LNCaP clone FGC (cell line): ENCODE measurements around the gene FAM9C.
"Not testable (repeated sequence)": the region's sequence is repeated elsewhere in the genome, so short reads cannot be mapped to it uniquely, and the experiment has no call there.

ENCODE experiments used
- DNase-seq: peaks from one replicate; pipeline ENCODE4 v3.0.0-alpha.2; 2011; ENCODE audit warnings: low read depth
- H3K4me3 ChIP-seq: 2 replicates; pipeline ENCODE4 v1.5.1; 2011; ENCODE audit warnings: mild to moderate bottlenecking, low read depth, low read length, control low read depth
- CTCF ChIP-seq: IDR thresholded peaks from 2 replicates; pipeline ENCODE4 v1.5.1; 2012; ENCODE audit warnings: mild to moderate bottlenecking; ENCODE audit not compliant: control insufficient read depth, insufficient read depth; ENCODE audit errors: extremely low read depth

FAM9C gene

DNA sequence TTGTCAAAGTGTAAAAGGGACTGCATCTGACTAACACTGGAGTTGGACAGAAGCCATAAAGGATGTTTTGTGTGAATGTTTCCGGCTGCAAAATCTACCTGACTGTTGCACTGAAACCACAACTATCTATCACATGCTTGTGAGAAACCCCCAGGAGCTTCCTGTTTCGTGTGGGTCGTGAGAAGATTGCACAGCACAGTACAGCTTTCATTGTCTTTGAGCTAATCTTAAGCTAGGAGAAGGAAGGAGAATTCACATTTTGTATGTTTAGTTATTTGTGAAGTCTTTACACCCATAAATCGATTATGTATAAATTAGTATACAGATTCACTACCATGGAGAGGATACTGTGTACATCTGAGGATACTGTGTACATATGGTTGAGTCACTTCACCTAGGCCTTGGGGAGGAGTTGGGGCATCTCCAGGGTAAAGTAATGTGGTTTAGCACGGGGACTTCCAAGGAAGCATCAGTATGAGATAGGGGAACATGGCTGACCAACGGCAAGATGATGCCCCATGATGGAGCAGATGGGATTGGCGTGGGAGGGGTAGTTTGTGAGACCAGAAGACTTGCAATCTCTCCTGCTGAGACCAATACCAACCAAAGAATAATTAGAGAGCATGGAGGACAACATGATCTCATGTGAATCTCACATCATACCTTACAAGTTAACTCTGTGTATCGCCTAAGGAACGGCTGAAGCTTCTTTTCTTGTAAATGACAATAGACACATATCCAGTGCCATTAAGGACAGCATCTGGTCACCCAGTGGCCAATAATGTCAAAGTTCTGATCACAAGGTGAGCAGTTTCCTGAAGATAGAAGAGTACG lies 43.1 kb upstream of the FAM9C start:
- TF ChIP-seq CTCF = no peak
- H3K4me3 ChIP-seq = no peak overlapping the region
- no peak for DNase-seq

GRCh38 chrX:13086793-13087321 lies 42.4 kb upstream of the FAM9C start:
- not testable (repeated sequence) for DNase-seq, H3K4me3 ChIP-seq

GRCh38 chrX:13086076-13086475 lies 41.7 kb upstream of the FAM9C start:
- no peak for DNase-seq
- H3K4me3 ChIP-seq = no peak overlapping the region
- TF ChIP-seq CTCF = no peak

- no peak for TF ChIP-seq CTCF
- DNase-seq = no peak
- no peak overlapping the region for H3K4me3 ChIP-seq
Observed at GRCh38 chrX:13085526-13085925, 41.1 kb upstream of the FAM9C start.

- DNase-seq = no peak
- H3K4me3 ChIP-seq = no peak overlapping the region
- no peak for TF ChIP-seq CTCF
Observed at GRCh38 chrX:13084611-13085010, 40.2 kb upstream of the FAM9C start.

GRCh38 chrX:13083755-13084326 lies 39.4 kb upstream of the FAM9C start:
- DNase-seq, H3K4me3 ChIP-seq: not testable (repeated sequence)

DNA sequence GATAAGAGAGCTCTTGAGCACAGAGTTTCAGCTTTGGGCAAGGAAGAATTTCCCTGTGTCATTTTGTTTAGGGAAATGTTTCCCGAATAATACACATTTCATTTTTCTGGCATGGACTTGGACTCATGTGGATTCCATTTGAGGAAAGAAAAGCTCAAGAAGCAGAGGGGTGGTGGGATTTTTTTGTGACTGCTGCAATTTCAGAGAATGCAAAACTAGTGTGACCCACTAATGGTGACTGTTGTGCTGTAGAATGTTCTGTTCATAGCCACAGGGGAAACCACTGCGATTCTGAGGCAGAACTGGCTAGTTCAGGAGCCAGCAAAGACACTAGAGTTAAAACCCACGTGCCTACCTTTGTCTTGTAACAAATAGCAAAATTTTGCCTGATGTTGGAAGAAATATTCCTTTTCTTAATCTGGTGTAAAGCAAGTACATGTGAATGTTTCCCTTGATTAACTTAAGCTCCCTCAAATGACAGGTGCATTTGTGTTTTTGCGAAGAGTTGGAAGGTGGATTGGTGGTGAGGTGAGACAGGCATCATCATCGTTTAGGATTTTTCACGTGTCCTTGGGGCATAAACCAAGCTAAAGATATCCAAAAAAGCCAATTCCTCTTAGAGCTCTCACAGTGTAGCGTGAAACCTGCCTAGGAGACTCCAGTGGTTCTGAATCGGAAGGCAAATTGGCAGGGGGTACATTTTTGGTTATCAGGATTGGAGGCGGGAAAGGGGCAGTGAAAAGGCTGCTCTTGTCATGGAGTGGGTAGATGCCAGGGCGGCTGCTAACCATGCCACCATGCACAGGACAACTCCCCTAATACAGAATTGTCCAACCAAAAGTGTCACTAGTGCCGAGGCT lies 38.0 kb upstream of the FAM9C start:
- DNase-seq = no peak
- TF ChIP-seq CTCF = no peak
- H3K4me3 ChIP-seq = no peak overlapping the region
